SK-N-SH treated with all-trans-retinoic acid at 6 μM for 48 hours (cell line): ENCODE data around the gene LRRK1.

ENCODE experiments used
- ATAC-seq: fragments of 200-7000 bp; cut with Tn5 transposase; 3 replicates; pipeline ENCODE4 v1.9.1; 2020; ENCODE audit warnings: mild to moderate bottlenecking, moderate library complexity
- BACH2 ChIP-seq: fragments of 250-450 bp; sonication (Bioruptor Pico); IDR thresholded peaks from 2 replicates; pipeline ENCODE4 v1.9.0; 2021; ENCODE audit warnings: mild to moderate bottlenecking, borderline replicate concordance
- CSDC2 ChIP-seq: fragments of 250-450 bp; sonication (Bioruptor Pico); IDR thresholded peaks from 2 replicates; pipeline ENCODE4 v1.5.0; 2020; ENCODE audit warnings: mild to moderate bottlenecking, moderate library complexity
- GLIS3 ChIP-seq: fragments of 250-450 bp; sonication (Bioruptor Pico); IDR thresholded peaks from 2 replicates; pipeline ENCODE4 v1.5.0; 2020; ENCODE audit warnings: mild to moderate bottlenecking, moderate library complexity
- ISL1 ChIP-seq: fragments of 250-450 bp; sonication (Bioruptor Pico); IDR thresholded peaks from 2 replicates; pipeline ENCODE4 v2.1.2; 2022; ENCODE audit warnings: mild to moderate bottlenecking, moderate library complexity
- OSR1 ChIP-seq: fragments of 250-450 bp; sonication (Bioruptor Pico); IDR thresholded peaks from 2 replicates; pipeline ENCODE4 v1.8.0; 2022; ENCODE audit warnings: moderate library complexity, mild to moderate bottlenecking, inconsistent platforms
- PPARA ChIP-seq: fragments of 250-450 bp; sonication (Bioruptor Pico); IDR thresholded peaks from 2 replicates; pipeline ENCODE4 v1.5.0; 2020; ENCODE audit warnings: mild to moderate bottlenecking, borderline replicate concordance
- RARB ChIP-seq: fragments of 250-450 bp; sonication (Bioruptor Pico); IDR thresholded peaks from 2 replicates; pipeline ENCODE4 v1.8.0; 2021; ENCODE audit warnings: mild to moderate bottlenecking, moderate library complexity
- SNAI2 ChIP-seq: fragments of 250-450 bp; sonication (Bioruptor Pico); IDR thresholded peaks from 2 replicates; pipeline ENCODE4 v1.5.0; 2020; ENCODE audit warnings: mild to moderate bottlenecking, moderate library complexity
- TCF4 ChIP-seq: fragments of 250-450 bp; sonication (Bioruptor Pico); IDR thresholded peaks from 2 replicates; pipeline ENCODE4 v1.8.0; 2021; ENCODE audit warnings: mild to moderate bottlenecking, moderate library complexity, borderline replicate concordance
- ZC3H10 ChIP-seq: fragments of 250-450 bp; sonication (Bioruptor Pico); IDR thresholded peaks from 2 replicates; pipeline ENCODE4 v1.5.1; 2021; ENCODE audit warnings: mild to moderate bottlenecking, moderate library complexity
- ZFP3 ChIP-seq: fragments of 250-450 bp; sonication (Bioruptor Pico); IDR thresholded peaks from 2 replicates; pipeline ENCODE4 v1.5.0; 2020; ENCODE audit warnings: mild to moderate bottlenecking, moderate library complexity
- ZFP30 ChIP-seq: fragments of 450-650 bp; formaldehyde crosslinking; IDR thresholded peaks from 2 replicates; pipeline ENCODE4 v1.5.0; 2022; ENCODE audit warnings: mild to moderate bottlenecking, moderate library complexity
- ZNF565 ChIP-seq: fragments of 450-650 bp; formaldehyde crosslinking; conservative IDR thresholded peaks from 2 replicates; pipeline ENCODE4 v1.5.0; 2020; ENCODE audit warnings: low read depth, mild to moderate bottlenecking, moderate library complexity
- ZNF70 ChIP-seq: fragments of 450-650 bp; formaldehyde crosslinking; IDR thresholded peaks from 2 replicates; pipeline ENCODE4 v1.5.0; 2020; ENCODE audit warnings: mild to moderate bottlenecking, moderate library complexity
- TF ChIP-seq, protein P1 (sequence below): fragments of 250-450 bp; sonication (Bioruptor Pico); IDR thresholded peaks from 2 replicates; pipeline ENCODE4 v1.5.1; 2021; ENCODE audit warnings: mild to moderate bottlenecking, moderate library complexity
- TF ChIP-seq, protein P2 (sequence below): fragments of 250-450 bp; sonication (Bioruptor Pico); IDR thresholded peaks from 2 replicates; pipeline ENCODE4 v1.8.0; 2020; ENCODE audit warnings: mild to moderate bottlenecking, moderate library complexity, borderline replicate concordance
- TF ChIP-seq, protein P3 (sequence below): fragments of 250-450 bp; sonication (Bioruptor Pico); IDR thresholded peaks from 2 replicates; pipeline ENCODE4 v1.5.0; 2020; ENCODE audit warnings: mild to moderate bottlenecking, moderate library complexity

Gene LRRK1

DNA sequence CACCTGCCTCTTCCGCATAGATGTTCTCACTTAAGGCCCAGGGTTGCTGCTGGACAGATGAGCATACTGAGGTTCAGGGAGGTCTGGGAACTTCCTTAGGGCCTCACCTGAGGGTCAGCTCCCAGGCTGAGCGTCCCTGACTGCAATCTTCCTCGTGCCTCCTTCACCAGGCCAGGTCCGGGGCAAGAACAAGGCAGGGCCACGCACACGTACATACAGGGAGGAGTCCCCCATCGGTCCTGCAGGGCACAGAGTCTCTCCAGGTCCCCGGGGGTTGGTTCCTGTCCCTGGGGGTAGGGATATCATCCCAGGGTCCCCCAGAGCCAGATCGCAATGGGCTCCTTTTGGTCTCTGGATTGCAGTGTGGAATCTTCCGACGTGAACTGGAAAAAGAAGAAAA, 130.1 kb downstream of the LRRK1 start:
- ATAC-seq = no peak
- TF ChIP-seq, protein P1, sequence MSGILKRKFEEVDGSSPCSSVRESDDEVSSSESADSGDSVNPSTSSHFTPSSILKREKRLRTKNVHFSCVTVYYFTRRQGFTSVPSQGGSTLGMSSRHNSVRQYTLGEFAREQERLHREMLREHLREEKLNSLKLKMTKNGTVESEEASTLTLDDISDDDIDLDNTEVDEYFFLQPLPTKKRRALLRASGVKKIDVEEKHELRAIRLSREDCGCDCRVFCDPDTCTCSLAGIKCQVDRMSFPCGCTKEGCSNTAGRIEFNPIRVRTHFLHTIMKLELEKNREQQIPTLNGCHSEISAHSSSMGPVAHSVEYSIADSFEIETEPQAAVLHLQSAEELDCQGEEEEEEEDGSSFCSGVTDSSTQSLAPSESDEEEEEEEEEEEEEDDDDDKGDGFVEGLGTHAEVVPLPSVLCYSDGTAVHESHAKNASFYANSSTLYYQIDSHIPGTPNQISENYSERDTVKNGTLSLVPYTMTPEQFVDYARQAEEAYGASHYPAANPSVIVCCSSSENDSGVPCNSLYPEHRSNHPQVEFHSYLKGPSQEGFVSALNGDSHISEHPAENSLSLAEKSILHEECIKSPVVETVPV (CRISPR knock-in tag) = no peak
- TF ChIP-seq ISL1 (CRISPR knock-in tag) (no peak), SNAI2 (CRISPR knock-in tag) (no peak), OSR1 (CRISPR knock-in tag) (no peak), ZNF565 (CRISPR knock-in tag) (no peak), ZFP3 (no peak), ZFP30 (CRISPR knock-in tag) (no peak), GLIS3 (CRISPR knock-in tag) (no peak), PPARA (CRISPR knock-in tag) (no peak), ZNF70 (CRISPR knock-in tag) (no peak), TCF4 (no peak), CSDC2 (CRISPR knock-in tag) (no peak), BACH2 (no peak)
- TF ChIP-seq, protein P2, sequence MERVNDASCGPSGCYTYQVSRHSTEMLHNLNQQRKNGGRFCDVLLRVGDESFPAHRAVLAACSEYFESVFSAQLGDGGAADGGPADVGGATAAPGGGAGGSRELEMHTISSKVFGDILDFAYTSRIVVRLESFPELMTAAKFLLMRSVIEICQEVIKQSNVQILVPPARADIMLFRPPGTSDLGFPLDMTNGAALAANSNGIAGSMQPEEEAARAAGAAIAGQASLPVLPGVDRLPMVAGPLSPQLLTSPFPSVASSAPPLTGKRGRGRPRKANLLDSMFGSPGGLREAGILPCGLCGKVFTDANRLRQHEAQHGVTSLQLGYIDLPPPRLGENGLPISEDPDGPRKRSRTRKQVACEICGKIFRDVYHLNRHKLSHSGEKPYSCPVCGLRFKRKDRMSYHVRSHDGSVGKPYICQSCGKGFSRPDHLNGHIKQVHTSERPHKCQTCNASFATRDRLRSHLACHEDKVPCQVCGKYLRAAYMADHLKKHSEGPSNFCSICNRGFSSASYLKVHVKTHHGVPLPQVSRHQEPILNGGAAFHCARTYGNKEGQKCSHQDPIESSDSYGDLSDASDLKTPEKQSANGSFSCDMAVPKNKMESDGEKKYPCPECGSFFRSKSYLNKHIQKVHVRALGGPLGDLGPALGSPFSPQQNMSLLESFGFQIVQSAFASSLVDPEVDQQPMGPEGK = no peak
- TF ChIP-seq, protein P3, sequence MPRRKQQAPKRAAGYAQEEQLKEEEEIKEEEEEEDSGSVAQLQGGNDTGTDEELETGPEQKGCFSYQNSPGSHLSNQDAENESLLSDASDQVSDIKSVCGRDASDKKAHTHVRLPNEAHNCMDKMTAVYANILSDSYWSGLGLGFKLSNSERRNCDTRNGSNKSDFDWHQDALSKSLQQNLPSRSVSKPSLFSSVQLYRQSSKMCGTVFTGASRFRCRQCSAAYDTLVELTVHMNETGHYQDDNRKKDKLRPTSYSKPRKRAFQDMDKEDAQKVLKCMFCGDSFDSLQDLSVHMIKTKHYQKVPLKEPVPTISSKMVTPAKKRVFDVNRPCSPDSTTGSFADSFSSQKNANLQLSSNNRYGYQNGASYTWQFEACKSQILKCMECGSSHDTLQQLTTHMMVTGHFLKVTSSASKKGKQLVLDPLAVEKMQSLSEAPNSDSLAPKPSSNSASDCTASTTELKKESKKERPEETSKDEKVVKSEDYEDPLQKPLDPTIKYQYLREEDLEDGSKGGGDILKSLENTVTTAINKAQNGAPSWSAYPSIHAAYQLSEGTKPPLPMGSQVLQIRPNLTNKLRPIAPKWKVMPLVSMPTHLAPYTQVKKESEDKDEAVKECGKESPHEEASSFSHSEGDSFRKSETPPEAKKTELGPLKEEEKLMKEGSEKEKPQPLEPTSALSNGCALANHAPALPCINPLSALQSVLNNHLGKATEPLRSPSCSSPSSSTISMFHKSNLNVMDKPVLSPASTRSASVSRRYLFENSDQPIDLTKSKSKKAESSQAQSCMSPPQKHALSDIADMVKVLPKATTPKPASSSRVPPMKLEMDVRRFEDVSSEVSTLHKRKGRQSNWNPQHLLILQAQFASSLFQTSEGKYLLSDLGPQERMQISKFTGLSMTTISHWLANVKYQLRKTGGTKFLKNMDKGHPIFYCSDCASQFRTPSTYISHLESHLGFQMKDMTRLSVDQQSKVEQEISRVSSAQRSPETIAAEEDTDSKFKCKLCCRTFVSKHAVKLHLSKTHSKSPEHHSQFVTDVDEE (CRISPR knock-in tag) = no peak

DNA sequence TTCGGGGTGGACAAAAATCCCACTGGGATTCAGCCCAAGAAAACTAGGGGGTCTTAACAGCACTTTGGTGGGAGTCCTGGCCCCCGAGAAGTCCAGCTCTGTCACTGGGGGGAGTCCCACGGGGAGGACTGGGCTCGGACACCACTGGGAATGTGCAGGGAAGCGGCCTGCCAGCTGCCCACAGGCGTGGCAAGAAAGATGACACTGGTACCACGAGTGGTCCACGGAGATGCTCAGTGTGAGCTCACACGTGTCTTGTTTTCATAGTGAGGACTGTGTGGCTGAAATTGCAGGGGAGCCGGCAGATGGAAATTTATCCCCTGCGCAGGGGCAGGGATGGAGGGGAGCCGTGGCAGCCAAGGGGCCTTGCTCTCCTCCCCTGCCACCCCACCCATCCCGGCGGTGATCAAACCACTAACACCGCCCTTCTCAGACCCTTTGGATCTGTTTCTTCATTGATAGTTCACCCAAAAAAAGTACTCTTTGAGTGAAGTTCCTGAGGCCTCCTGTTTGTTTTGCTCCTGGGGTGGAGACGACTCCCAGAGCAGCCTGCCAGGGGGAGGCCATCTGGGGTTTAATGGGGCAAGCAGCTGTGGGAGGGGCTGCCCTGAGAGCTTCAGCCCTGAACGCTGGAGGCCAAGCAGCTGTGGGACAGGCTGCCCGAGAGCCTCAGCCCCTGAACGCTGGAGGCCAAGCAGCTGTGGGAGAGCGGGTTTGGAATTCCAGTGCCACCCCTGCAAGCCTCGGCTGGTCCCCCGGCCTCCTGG, 130.9 kb downstream of the LRRK1 start:
- TF ChIP-seq GLIS3 (CRISPR knock-in tag) = no peak
- no peak for TF ChIP-seq BACH2
- TF ChIP-seq, protein P1 (CRISPR knock-in tag) = no peak
- no peak for TF ChIP-seq CSDC2 (CRISPR knock-in tag)
- TF ChIP-seq, protein P3 (CRISPR knock-in tag) = no peak
- no peak for TF ChIP-seq ZNF70 (CRISPR knock-in tag)
- no peak for TF ChIP-seq SNAI2 (CRISPR knock-in tag)
- no peak for TF ChIP-seq ZFP3
- no peak for TF ChIP-seq TCF4
- ATAC-seq = no peak

DNA sequence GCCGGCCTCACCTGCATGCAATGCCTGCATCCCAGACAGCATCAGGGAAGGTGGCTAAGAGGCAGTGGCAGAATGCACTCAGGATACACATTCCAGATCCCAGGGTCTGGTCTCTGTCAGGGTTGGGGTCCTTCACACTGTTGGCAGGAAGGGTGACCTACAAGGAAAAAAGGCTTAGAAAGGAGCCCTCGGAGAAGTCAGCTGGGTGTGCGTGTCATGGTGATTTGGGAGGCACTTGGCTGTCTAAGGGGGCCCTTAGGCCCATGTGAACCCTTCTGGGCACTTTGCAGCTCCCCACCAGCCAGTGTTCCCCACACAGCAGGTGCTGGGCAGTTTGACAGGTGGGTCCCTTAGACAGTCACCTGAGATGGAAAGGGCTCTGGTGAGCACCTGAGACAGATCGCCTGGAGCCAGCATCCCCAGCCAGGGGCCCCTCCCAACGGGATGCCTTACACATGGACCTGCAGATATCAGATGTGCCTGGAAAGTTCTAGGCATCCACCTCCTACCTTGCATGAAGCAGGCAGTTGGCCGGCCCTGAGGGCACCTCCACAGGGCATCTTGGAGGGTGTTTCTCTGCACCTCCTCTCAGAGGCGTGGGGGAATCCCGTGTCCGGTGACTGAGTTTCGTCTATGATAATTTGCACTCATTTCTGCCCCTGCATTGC, 131.6 kb downstream of the LRRK1 start:
- ATAC-seq = no peak
- TF ChIP-seq ZFP30 (CRISPR knock-in tag) (no peak), ISL1 (CRISPR knock-in tag) (no peak), RARB (CRISPR knock-in tag) (no peak), PPARA (CRISPR knock-in tag) (no peak), ZC3H10 (CRISPR knock-in tag) (no peak)
- TF ChIP-seq, protein P1 (CRISPR knock-in tag) = no peak
